Stimulated activated CD4-positive, alpha-beta T cell treated with anti-CD3 and anti-CD28 coated beads, Interleukin-4, amount 100 ng/mL, for 4 hours (primary cell): ENCODE data around the gene TRIM71.

ENCODE experiments used
- DNase-seq, 2 experiments: peaks; one replicate each; pipeline ENCODE4 v3.0.0-alpha.2; 2020

Gene TRIM71

GRCh38 chr3:32869513-32870047 lies 51.8 kb downstream of the TRIM71 start:
- DNase-seq: no peak

- no peak for DNase-seq
These were observed 52.7 kb downstream of the TRIM71 start for GRCh38 chr3:32870373-32871095.

GRCh38 chr3:32871273-32871672 lies 53.5 kb downstream of the TRIM71 start:
- DNase-seq: no peak

GRCh38 chr3:32872487-32873382 lies 54.9 kb downstream of the TRIM71 start:
- DNase-seq: no peak

- DNase-seq: no peak
These were observed 55.8 kb downstream of the TRIM71 start for GRCh38 chr3:32873531-32874130.

GRCh38 chr3:32876920-32877319 lies 59.1 kb downstream of the TRIM71 start:
- no peak for DNase-seq

- DNase-seq: no peak
These were observed 59.8 kb downstream of the TRIM71 start for GRCh38 chr3:32877598-32877997.

GRCh38 chr3:32880225-32880624 lies 62.4 kb downstream of the TRIM71 start:
- no peak for DNase-seq

GRCh38 chr3:32881624-32882023 lies 63.8 kb downstream of the TRIM71 start:
- DNase-seq: no peak

- no peak for DNase-seq
These were observed 64.4 kb downstream of the TRIM71 start for GRCh38 chr3:32882189-32882588.

- DNase-seq: no peak
These were observed 64.8 kb downstream of the TRIM71 start for GRCh38 chr3:32882603-32883025.

GRCh38 chr3:32883817-32884216 lies 66.0 kb downstream of the TRIM71 start:
- no peak for DNase-seq

- no peak for DNase-seq
These were observed 66.8 kb downstream of the TRIM71 start for GRCh38 chr3:32884591-32884990.

- DNase-seq: no peak
These were observed 67.6 kb downstream of the TRIM71 start for GRCh38 chr3:32885283-32885901.

- no peak for DNase-seq
These were observed 68.5 kb downstream of the TRIM71 start for GRCh38 chr3:32886296-32886695.

- DNase-seq: no peak
These were observed 69.1 kb downstream of the TRIM71 start for GRCh38 chr3:32886911-32887310.

GRCh38 chr3:32888739-32889138 lies 70.9 kb downstream of the TRIM71 start:
- no peak for DNase-seq

- no peak for DNase-seq
These were observed 72.9 kb downstream of the TRIM71 start for GRCh38 chr3:32890420-32891276.

- DNase-seq: no peak
These were observed 73.6 kb downstream of the TRIM71 start for GRCh38 chr3:32891365-32891764.

GRCh38 chr3:32892625-32893598 lies 75.1 kb downstream of the TRIM71 start:
- no peak for DNase-seq

GRCh38 chr3:32894977-32895376 lies 77.2 kb downstream of the TRIM71 start:
- no peak for DNase-seq
